ENCODE data around the gene TRPM3.

DNA sequence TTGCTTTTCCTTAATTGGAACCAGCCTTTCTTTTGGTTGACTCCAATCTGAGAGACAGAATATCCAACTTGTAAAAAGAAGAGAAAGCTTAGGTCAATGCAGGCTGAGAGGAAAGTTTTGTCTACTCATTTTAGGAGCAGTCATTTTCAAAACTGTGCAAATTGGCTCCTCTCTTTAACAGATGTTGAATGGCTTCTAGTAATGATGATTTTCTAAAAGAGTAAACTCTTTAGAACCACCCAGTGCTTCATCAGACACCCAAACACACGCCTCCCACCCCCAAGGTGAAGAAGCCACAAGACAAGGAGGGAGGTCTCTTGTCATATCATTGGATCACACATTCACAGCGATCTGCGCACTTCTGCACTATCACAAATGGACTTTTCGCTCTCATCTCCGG, 590.7 kb downstream of the TRPM3 start:
- TF ChIP-seq POLR2A (IDR thresholded peaks at IDR 0.05) (no peak), POLR2AphosphoS5 (IDR thresholded peaks at IDR 0.05) (no peak), EP300 (IDR thresholded peaks at IDR 0.05) (no peak)
- TF ChIP-seq, protein P1, sequence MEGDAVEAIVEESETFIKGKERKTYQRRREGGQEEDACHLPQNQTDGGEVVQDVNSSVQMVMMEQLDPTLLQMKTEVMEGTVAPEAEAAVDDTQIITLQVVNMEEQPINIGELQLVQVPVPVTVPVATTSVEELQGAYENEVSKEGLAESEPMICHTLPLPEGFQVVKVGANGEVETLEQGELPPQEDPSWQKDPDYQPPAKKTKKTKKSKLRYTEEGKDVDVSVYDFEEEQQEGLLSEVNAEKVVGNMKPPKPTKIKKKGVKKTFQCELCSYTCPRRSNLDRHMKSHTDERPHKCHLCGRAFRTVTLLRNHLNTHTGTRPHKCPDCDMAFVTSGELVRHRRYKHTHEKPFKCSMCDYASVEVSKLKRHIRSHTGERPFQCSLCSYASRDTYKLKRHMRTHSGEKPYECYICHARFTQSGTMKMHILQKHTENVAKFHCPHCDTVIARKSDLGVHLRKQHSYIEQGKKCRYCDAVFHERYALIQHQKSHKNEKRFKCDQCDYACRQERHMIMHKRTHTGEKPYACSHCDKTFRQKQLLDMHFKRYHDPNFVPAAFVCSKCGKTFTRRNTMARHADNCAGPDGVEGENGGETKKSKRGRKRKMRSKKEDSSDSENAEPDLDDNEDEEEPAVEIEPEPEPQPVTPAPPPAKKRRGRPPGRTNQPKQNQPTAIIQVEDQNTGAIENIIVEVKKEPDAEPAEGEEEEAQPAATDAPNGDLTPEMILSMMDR (IDR thresholded peaks at IDR 0.05) = no peak
